HepG2 (cell line): ENCODE results near the gene SYNE3. TPM values are rescaled to one million over a fixed set of nuclear protein-coding genes. Genes with fewer than 3 reads are reported as not detected.

Experiments used
- CBX5 ChIP-seq: sonication (generic); formaldehyde crosslinking; IDR thresholded peaks from 2 replicates; pipeline ENCODE4 v1.4.0; 2020; ENCODE audit warnings: missing genetic modification reagents, borderline replicate concordance
- CENPX ChIP-seq: sonication (generic); formaldehyde crosslinking; IDR thresholded peaks from 2 replicates; pipeline ENCODE4 v1.9.0; 2021; ENCODE audit warnings: mild to moderate bottlenecking, missing genetic modification reagents, moderate library complexity
- HMGA1 ChIP-seq: sonication (generic); formaldehyde crosslinking; conservative IDR thresholded peaks from 2 replicates; pipeline ENCODE4 v1.4.0; 2020; ENCODE audit warnings: missing genetic modification reagents
- MIXL1 ChIP-seq: IDR thresholded peaks from 2 replicates; pipeline ENCODE4 v1.6.1; 2016
- PAX8 ChIP-seq: sonication (generic); formaldehyde crosslinking; IDR thresholded peaks from 2 replicates; pipeline ENCODE4 v1.8.0; 2022; ENCODE audit warnings: mild to moderate bottlenecking, missing genetic modification reagents, borderline replicate concordance
- PTBP1 ChIP-seq: fragments of 200-400 bp; formaldehyde crosslinking; IDR thresholded peaks from 2 replicates; pipeline ENCODE4 v1.6.1; 2018; ENCODE audit warnings: low read length, low read depth; ENCODE audit not compliant: poor library complexity, severe bottlenecking
- RAD51 ChIP-seq: fragments of 450-650 bp; IDR thresholded peaks from 2 replicates; pipeline ENCODE4 v1.6.1; 2016; ENCODE audit warnings: borderline replicate concordance
- RCOR2 ChIP-seq: IDR thresholded peaks from 2 replicates; pipeline ENCODE4 v1.6.1; 2016; ENCODE audit warnings: missing biosample characterization, missing genetic modification reagents
- RFX1 ChIP-seq: fragments of 450-650 bp; IDR thresholded peaks from 2 replicates; pipeline ENCODE4 v1.6.1; 2017
- SIX1 ChIP-seq: sonication (generic); formaldehyde crosslinking; IDR thresholded peaks from 2 replicates; pipeline ENCODE4 v1.4.0; 2020; ENCODE audit warnings: missing genetic modification reagents, borderline replicate concordance
- SOX5 ChIP-seq: IDR thresholded peaks from 2 replicates; pipeline ENCODE4 v1.6.1; 2016; ENCODE audit warnings: borderline replicate concordance
- STAT5B ChIP-seq: sonication (generic); formaldehyde crosslinking; IDR thresholded peaks from 2 replicates; pipeline ENCODE4 v1.4.0; 2020; ENCODE audit warnings: missing genetic modification reagents
- TFDP1 ChIP-seq: IDR thresholded peaks from 2 replicates; pipeline ENCODE4 v1.6.1; 2016; ENCODE audit warnings: missing compliant biosample characterization, missing genetic modification reagents, borderline replicate concordance
- THAP9 ChIP-seq: sonication (generic); formaldehyde crosslinking; IDR thresholded peaks from 2 replicates; pipeline ENCODE4; 2020; ENCODE audit warnings: missing genetic modification reagents, mild to moderate bottlenecking, borderline replicate concordance
- ZKSCAN8 ChIP-seq: IDR thresholded peaks from 2 replicates; pipeline ENCODE4 v1.6.1; 2016; ENCODE audit warnings: borderline replicate concordance, missing genetic modification reagents, missing compliant biosample characterization
- ZNF136 ChIP-seq: sonication (generic); formaldehyde crosslinking; IDR thresholded peaks from 2 replicates; pipeline ENCODE4 v1.8.1; 2022; ENCODE audit warnings: low read depth, mild to moderate bottlenecking, moderate library complexity, missing genetic modification reagents
- ZNF235 ChIP-seq: sonication (generic); formaldehyde crosslinking; IDR thresholded peaks from 2 replicates; pipeline ENCODE4 v1.8.1; 2023; ENCODE audit warnings: mild to moderate bottlenecking, missing genetic modification reagents, borderline replicate concordance
- ZNF274 ChIP-seq: sonication (generic); formaldehyde crosslinking; IDR thresholded peaks from 2 replicates; pipeline ENCODE4 v1.5.1; 2020; ENCODE audit warnings: mild to moderate bottlenecking, missing genetic modification reagents
- ZNF558 ChIP-seq: sonication (generic); formaldehyde crosslinking; IDR thresholded peaks from 2 replicates; pipeline ENCODE4 v1.9.0; 2022; ENCODE audit warnings: mild to moderate bottlenecking, missing genetic modification reagents, borderline replicate concordance
- ZNF678 ChIP-seq: sonication (generic); formaldehyde crosslinking; IDR thresholded peaks from 2 replicates; pipeline ENCODE4 v1.4.0; 2020; ENCODE audit warnings: mild to moderate bottlenecking, missing genetic modification reagents
- polyA plus RNA-seq, 8 experiments: library from polyadenylated mRNA; depleted of rRNA in 3 of 8; stranded (reverse) in 7 of 8; unstranded in 1 of 8; fragments of >200 nt; fragmentation: Illumina TruSeq in 4 of 8; extraction: Trizol in 4 of 8; gene quantifications; 2 replicates each; pipeline versions ENCODE4 v1.2.1 to v1.2.3, GENCODE V29; 2011 to 2016; ENCODE audit warnings: low read depth in 4 of 8, missing spikeins in 1 of 8, mixed read lengths in 1 of 8; ENCODE audit not compliant: insufficient read depth in 1 of 8
- total RNA-seq, 5 experiments: library from RNA; depleted of rRNA; stranded (reverse); fragments of >200 nt; fragmentation: Illumina TruSeq; extraction: Trizol; gene quantifications; 2 replicates each; pipeline ENCODE4 v1.2.3, GENCODE V29; 2016; ENCODE audit warnings: low read depth in 1 of 5
- TF ChIP-seq, protein P1 (sequence below): sonication (generic); formaldehyde crosslinking; conservative IDR thresholded peaks from 2 replicates; pipeline ENCODE4 v1.8.0; 2022; ENCODE audit warnings: low read depth, missing genetic modification reagents
- TF ChIP-seq, protein P2 (sequence below): sonication (generic); formaldehyde crosslinking; IDR thresholded peaks from 2 replicates; pipeline ENCODE4 v1.4.0; 2020; ENCODE audit warnings: mild to moderate bottlenecking, missing genetic modification reagents

Gene SYNE3
- total and polyA plus RNA-seq, 2 of the 13 experiments (the other 11 are each of a cell fraction or from before 2014, with no cell fraction given): 7.8 to 8.0 TPM

- TF ChIP-seq, protein P1, sequence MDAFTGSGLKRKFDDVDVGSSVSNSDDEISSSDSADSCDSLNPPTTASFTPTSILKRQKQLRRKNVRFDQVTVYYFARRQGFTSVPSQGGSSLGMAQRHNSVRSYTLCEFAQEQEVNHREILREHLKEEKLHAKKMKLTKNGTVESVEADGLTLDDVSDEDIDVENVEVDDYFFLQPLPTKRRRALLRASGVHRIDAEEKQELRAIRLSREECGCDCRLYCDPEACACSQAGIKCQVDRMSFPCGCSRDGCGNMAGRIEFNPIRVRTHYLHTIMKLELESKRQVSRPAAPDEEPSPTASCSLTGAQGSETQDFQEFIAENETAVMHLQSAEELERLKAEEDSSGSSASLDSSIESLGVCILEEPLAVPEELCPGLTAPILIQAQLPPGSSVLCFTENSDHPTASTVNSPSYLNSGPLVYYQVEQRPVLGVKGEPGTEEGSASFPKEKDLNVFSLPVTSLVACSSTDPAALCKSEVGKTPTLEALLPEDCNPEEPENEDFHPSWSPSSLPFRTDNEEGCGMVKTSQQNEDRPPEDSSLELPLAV (CRISPR knock-in tag): no peak
- TF ChIP-seq SOX5 (CRISPR knock-in tag) (peak; percentile 96), STAT5B (CRISPR knock-in tag) (no peak), ZNF235 (no peak), ZNF558 (CRISPR knock-in tag) (no peak), TFDP1 (CRISPR knock-in tag) (no peak; the same call in 1 of the 2 replicates), THAP9 (CRISPR knock-in tag) (no peak), HMGA1 (CRISPR knock-in tag) (no peak), CBX5 (peak; percentile 28; the same call in 1 of the 2 replicates), ZNF274 (CRISPR knock-in tag) (no peak), PAX8 (CRISPR knock-in tag) (no peak), ZNF136 (CRISPR knock-in tag) (no peak), SIX1 (0 out of 2 replicates have a peak, but pooled peaks have one; percentile 37), RAD51 (no peak), RFX1 (no peak), RCOR2 (CRISPR knock-in tag) (peak; percentile 53; the same call in 1 of the 2 replicates), CENPX (CRISPR knock-in tag) (no peak), ZNF678 (CRISPR knock-in tag) (no peak), PTBP1 (no peak), MIXL1 (CRISPR knock-in tag) (no peak), ZKSCAN8 (CRISPR knock-in tag) (no peak)
- TF ChIP-seq, protein P2, sequence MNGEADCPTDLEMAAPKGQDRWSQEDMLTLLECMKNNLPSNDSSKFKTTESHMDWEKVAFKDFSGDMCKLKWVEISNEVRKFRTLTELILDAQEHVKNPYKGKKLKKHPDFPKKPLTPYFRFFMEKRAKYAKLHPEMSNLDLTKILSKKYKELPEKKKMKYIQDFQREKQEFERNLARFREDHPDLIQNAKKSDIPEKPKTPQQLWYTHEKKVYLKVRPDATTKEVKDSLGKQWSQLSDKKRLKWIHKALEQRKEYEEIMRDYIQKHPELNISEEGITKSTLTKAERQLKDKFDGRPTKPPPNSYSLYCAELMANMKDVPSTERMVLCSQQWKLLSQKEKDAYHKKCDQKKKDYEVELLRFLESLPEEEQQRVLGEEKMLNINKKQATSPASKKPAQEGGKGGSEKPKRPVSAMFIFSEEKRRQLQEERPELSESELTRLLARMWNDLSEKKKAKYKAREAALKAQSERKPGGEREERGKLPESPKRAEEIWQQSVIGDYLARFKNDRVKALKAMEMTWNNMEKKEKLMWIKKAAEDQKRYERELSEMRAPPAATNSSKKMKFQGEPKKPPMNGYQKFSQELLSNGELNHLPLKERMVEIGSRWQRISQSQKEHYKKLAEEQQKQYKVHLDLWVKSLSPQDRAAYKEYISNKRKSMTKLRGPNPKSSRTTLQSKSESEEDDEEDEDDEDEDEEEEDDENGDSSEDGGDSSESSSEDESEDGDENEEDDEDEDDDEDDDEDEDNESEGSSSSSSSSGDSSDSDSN (CRISPR knock-in tag): no peak
These were observed 6.8 kb upstream of the SYNE3 start (continued) for GRCh38 chr14:95523051-95523814.
